ENCODE data around the gene CLEC18A.
"Not testable (repeated sequence)": the region's sequence is repeated elsewhere in the genome, so short reads cannot be mapped to it uniquely, and the experiment has no call there.

Gene CLEC18A

DNA sequence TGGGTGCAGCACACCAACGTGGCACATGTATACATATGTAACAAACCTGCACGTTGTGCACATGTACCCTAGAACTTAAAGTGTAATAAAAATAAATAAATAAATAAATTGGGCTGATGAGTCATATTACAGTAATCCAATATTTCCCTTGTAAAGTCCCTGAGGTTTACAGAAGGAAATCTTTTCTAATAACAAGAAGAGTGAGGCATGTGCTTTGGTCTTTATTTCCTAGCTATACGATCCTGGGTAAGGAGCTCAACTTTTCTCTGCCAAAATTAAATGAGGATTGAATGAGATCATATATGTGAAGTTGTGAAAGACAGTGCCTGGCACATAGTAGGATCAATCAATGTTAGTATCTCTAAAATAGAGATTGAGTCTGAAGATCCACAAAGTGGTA lies 57.5 kb downstream of the CLEC18A start:
- in situ Hi-C loops (cut with HindIII; ENCODE audit: low pct_ligation_motif_present, low sequenced_read_pairs); H3K27me3 ChIP-seq (replicated peaks); H3K36me3 ChIP-seq (replicated peaks); H3K4me3 ChIP-seq (ENCODE audit: low read depth, low read length); H3K27ac ChIP-seq; DNase-seq: not testable (repeated sequence)

DNA sequence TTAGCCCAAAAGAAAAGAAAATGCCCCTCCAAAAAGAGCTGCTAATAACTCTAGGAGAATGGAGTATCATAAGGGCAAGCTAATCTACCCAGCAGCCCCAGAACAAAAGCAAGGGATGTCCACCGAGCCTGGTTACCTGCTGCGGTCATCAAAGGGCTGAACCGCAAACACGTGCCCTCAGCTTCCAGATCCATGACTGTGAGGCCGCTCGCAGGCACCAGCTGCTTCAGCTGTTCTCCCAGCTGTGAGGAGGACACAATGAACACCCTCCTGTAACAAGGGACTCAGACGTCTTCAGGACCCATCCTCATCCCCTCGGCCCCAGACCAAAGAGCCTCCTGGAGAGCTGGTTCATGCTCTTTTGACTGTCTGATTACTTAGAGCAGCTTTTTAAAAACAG lies 59.5 kb downstream of the CLEC18A start:
- in situ Hi-C loops (cut with HindIII; ENCODE audit: low pct_ligation_motif_present, low sequenced_read_pairs); H3K36me3 ChIP-seq (replicated peaks); H3K27me3 ChIP-seq (replicated peaks); H3K4me3 ChIP-seq (ENCODE audit: low read depth, low read length); H3K27ac ChIP-seq; DNase-seq: not testable (repeated sequence)

DNA sequence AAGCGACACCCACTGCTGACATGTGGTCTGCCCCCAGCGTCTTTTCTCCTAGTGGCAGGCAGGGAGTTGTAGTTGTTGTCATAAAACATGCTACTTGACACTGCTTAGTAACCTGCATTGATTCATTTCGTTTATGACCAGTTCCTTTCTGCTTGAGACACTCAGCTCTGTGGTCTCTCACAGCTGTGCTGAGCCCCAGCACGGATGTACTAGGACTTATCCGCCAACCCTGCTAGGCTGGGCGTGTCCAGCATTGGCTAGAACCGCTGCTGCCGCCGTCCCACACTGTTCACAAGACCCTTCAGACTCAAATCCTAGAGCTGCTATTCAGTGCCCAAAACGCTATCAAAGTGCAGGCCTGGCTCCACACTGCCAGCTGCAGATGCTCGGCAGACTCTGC lies 60.0 kb downstream of the CLEC18A start:
- in situ Hi-C loops (cut with HindIII; ENCODE audit: low pct_ligation_motif_present, low sequenced_read_pairs); H3K27me3 ChIP-seq (replicated peaks); DNase-seq; H3K27ac ChIP-seq; H3K36me3 ChIP-seq (replicated peaks); H3K4me3 ChIP-seq (ENCODE audit: low read depth, low read length): not testable (repeated sequence)

DNA sequence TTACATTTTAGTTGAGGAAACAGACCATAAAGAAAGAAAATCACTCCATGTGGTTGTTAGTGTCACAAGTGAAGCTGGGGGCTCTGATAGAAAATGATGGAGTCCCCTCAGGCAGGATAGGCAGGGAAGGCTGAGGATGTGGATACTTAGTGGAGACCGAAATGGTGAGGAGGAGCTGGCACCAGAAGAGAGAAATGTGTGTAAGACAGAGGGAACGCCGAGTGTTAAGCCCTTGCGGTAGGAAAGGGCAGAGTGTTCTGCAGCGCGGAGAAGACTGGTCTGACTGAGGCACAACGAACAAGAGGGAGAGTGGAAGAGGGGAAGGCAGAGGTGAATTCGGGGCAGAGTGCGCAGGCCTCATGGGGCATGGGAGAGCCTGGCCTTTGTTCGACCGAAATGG lies 61.2 kb downstream of the CLEC18A start:
- DNase-seq; H3K4me3 ChIP-seq (ENCODE audit: low read depth, low read length); H3K36me3 ChIP-seq (replicated peaks); H3K27ac ChIP-seq; in situ Hi-C loops (cut with HindIII; ENCODE audit: low pct_ligation_motif_present, low sequenced_read_pairs); H3K27me3 ChIP-seq (replicated peaks): not testable (repeated sequence)

DNA sequence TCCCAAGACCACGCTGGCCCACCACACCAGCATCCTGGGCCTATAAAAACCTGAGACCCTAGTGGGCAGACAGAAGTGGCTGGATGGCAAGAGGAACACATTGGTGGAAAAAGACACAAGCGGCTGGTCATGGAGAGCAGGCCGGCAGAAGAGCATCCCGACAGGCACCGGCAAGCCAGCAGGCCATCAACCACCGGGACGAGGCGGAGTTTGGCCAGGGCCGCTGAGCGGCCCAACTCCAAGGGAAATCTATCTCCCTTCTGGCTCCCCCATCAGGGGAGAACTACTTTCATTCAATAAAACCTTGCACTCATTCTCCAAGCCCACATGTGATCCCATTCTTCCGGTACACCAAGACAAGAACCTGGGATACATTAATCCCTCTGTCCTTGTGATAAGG lies 61.8 kb downstream of the CLEC18A start:
- H3K36me3 ChIP-seq (replicated peaks); H3K27ac ChIP-seq; H3K4me3 ChIP-seq (ENCODE audit: low read depth, low read length); in situ Hi-C loops (cut with HindIII; ENCODE audit: low pct_ligation_motif_present, low sequenced_read_pairs); DNase-seq; H3K27me3 ChIP-seq (replicated peaks): not testable (repeated sequence)
